NCI-H345 treated with DMSO at 0.1 percent for 48 hours (cell line): ENCODE results near the gene LPCAT3.
"Not testable (repeated sequence)": the region's sequence is repeated elsewhere in the genome, so short reads cannot be mapped to it uniquely, and the experiment has no call there.

ENCODE experiments used
- DNase-seq: peaks from one replicate; lab custom pipeline; 2025; ENCODE audit not compliant: unreplicated experiment; lab: John Stamatoyannopoulos, UW

LPCAT3 gene

GRCh38 chr12:7038591-7038990 lies 20.3 kb upstream of the LPCAT3 start:
- no peak for DNase-seq

- DNase-seq: not testable (repeated sequence)
These were observed 19.1 kb upstream of the LPCAT3 start for GRCh38 chr12:7037411-7037810.

- no peak for DNase-seq
These were observed 17.2 kb upstream of the LPCAT3 start for GRCh38 chr12:7035463-7035862.

- DNase-seq: no peak
These were observed 16.2 kb upstream of the LPCAT3 start for GRCh38 chr12:7034464-7034863.

GRCh38 chr12:7032990-7033389 lies 14.7 kb upstream of the LPCAT3 start:
- no peak for DNase-seq

GRCh38 chr12:7031306-7031705 lies 13.0 kb upstream of the LPCAT3 start:
- DNase-seq: no peak

GRCh38 chr12:7026854-7027253 lies 8.6 kb upstream of the LPCAT3 start:
- DNase-seq: no peak

GRCh38 chr12:7023114-7023513 lies 4.8 kb upstream of the LPCAT3 start:
- no peak for DNase-seq

- DNase-seq: no peak
These were observed 3.7 kb upstream of the LPCAT3 start for GRCh38 chr12:7021956-7022355.

- no peak for DNase-seq
These were observed 830 bp upstream of the LPCAT3 start for GRCh38 chr12:7019043-7019569.

- DNase-seq: peak; percentile 78
These were observed 366 bp downstream of the LPCAT3 start for GRCh38 chr12:7017870-7018349.

GRCh38 chr12:7016958-7017571 lies 1.2 kb downstream of the LPCAT3 start:
- no peak for DNase-seq

- no peak for DNase-seq
These were observed 2.5 kb downstream of the LPCAT3 start for GRCh38 chr12:7015555-7016370.

GRCh38 chr12:7013101-7013500 lies 5.2 kb downstream of the LPCAT3 start:
- no peak for DNase-seq

GRCh38 chr12:7012024-7012607 lies 6.2 kb downstream of the LPCAT3 start:
- no peak for DNase-seq

GRCh38 chr12:7011398-7011797 lies 6.9 kb downstream of the LPCAT3 start:
- not testable (repeated sequence) for DNase-seq

GRCh38 chr12:7009512-7009911 lies 8.8 kb downstream of the LPCAT3 start:
- no peak for DNase-seq

- no peak for DNase-seq
These were observed 9.4 kb downstream of the LPCAT3 start for GRCh38 chr12:7008864-7009263.

- DNase-seq: no peak
These were observed 11.6 kb downstream of the LPCAT3 start for GRCh38 chr12:7006639-7007038.

GRCh38 chr12:7005311-7005710 lies 13.0 kb downstream of the LPCAT3 start:
- no peak for DNase-seq

GRCh38 chr12:7004840-7005239 lies 13.4 kb downstream of the LPCAT3 start:
- no peak for DNase-seq

GRCh38 chr12:7004287-7004803 lies 13.9 kb downstream of the LPCAT3 start:
- no peak for DNase-seq
